Activated B cell treated with CpG ODN at 0.5 μM for 24 hours (primary cell): ENCODE data around the gene NPAS2. TPM values are rescaled to one million over a fixed set of nuclear protein-coding genes. Genes with fewer than 3 reads are reported as not detected.

Source experiments
- ATAC-seq: fragments of 200-7000 bp; cut with Tn5 transposase; one replicate; pipeline ENCODE4 v1.10.0; 2021; ENCODE audit warnings: low read depth, mild to moderate bottlenecking, moderate library complexity
- CTCF ChIA-PET: fragments of 350-600 bp; sonication (Branson Sonifier 250); formaldehyde crosslinking; loops from one replicate; lab custom pipeline; 2021; ENCODE audit warnings: antibody characterized with exemption; lab: Charles Lee
- POLR2A ChIA-PET: fragments of 350-600 bp; sonication (Branson Sonifier 250); formaldehyde crosslinking; loops from one replicate; lab custom pipeline; 2021; ENCODE audit warnings: antibody characterized with exemption; lab: Charles Lee
- DNase-seq: peaks from one replicate; pipeline ENCODE4 v3.0.0; 2022
- H3K27ac Mint-ChIP-seq: one replicate; pipeline ENCODE4 v1.8.0; 2020; ENCODE audit warnings: mixed read lengths
- H3K27me3 Mint-ChIP-seq: one replicate; pipeline ENCODE4 v1.8.0; 2021; ENCODE audit warnings: mixed read lengths
- H3K36me3 Mint-ChIP-seq: one replicate; pipeline ENCODE4 v1.8.0; 2021; ENCODE audit warnings: low read depth, mixed read lengths
- H3K4me1 Mint-ChIP-seq: one replicate; pipeline ENCODE4 v1.8.0; 2021; ENCODE audit warnings: mixed read lengths
- H3K4me3 Mint-ChIP-seq: one replicate; pipeline ENCODE4 v1.8.0; 2020; ENCODE audit warnings: mild to moderate bottlenecking, mixed read lengths
- H3K9me3 Mint-ChIP-seq: one replicate; pipeline ENCODE4 v1.8.0; 2020; ENCODE audit warnings: mixed read lengths
- CTCF ChIP-seq: fragments of 200-600 bp; IDR thresholded peaks from one replicate; pipeline ENCODE4 v1.8.0; 2022; ENCODE audit warnings: antibody characterized with exemption, mild to moderate bottlenecking
- intact Hi-C: fragments of 100-400 bp; cut with micrococcal nuclease; formaldehyde crosslinking; loops from one replicate; pipeline ENCODE4 v1.15.1; 2024
- total RNA-seq: library from RNA; stranded (reverse); gene quantifications from 2 replicates; pipeline ENCODE4 v1.2.3, GENCODE V29; 2022

The NPAS2 gene
- total RNA-seq, 1 donor from 2014 or later = not detected

- DNase-seq = no peak
- ChIA-PET POLR2A (no interaction called here), CTCF (no interaction called here)
- Mint-ChIP-seq H3K4me3 (no peak overlapping the region), H3K4me1 (no peaks in the 10 kb centered on the region), H3K36me3 (no peaks in the 10 kb centered on the region), H3K27me3 (peaks cover 8% of the 10 kb centered on the region), H3K9me3 (no peaks in the 10 kb centered on the region), H3K27ac (no peak overlapping the region)
- no peak for TF ChIP-seq CTCF
- intact Hi-C loops = no loop called here
- no peak for ATAC-seq
Measured at GRCh38 chr2:100887713-100888495, 68.0 kb downstream of the NPAS2 start.

- ATAC-seq (no peak), DNase-seq (no peak)
- no peaks in the 10 kb centered on the region for H3K9me3 Mint-ChIP-seq
- CTCF ChIA-PET = no interaction called here
- POLR2A ChIA-PET = no interaction called here
- no peak overlapping the region for H3K4me3 Mint-ChIP-seq
- no peak overlapping the region for H3K27ac Mint-ChIP-seq
- H3K27me3 Mint-ChIP-seq = peaks cover 8% of the 10 kb centered on the region
- peaks cover under 1% of the 10 kb centered on the region for H3K4me1 Mint-ChIP-seq
- TF ChIP-seq CTCF = no peak
- H3K36me3 Mint-ChIP-seq = no peaks in the 10 kb centered on the region
- intact Hi-C loops = no loop called here
Measured at GRCh38 chr2:100888601-100889000, 68.7 kb downstream of the NPAS2 start.

GRCh38 chr2:100889286-100889685, 69.3 kb downstream of the NPAS2 start:
- TF ChIP-seq CTCF = no peak
- Mint-ChIP-seq H3K4me1 (peaks cover 3% of the 10 kb centered on the region), H3K36me3 (no peaks in the 10 kb centered on the region), H3K9me3 (no peaks in the 10 kb centered on the region), H3K27me3 (peaks cover 8% of the 10 kb centered on the region), H3K27ac (no peak overlapping the region), H3K4me3 (no peak overlapping the region)
- intact Hi-C loops = no loop called here
- POLR2A ChIA-PET = no interaction called here
- CTCF ChIA-PET = no interaction called here
- ATAC-seq (no peak), DNase-seq (no peak)

GRCh38 chr2:100891906-100892642, 72.1 kb downstream of the NPAS2 start:
- Mint-ChIP-seq H3K27me3 (peaks cover 5% of the 10 kb centered on the region), H3K36me3 (no peaks in the 10 kb centered on the region), H3K4me1 (peaks cover 3% of the 10 kb centered on the region), H3K9me3 (no peaks in the 10 kb centered on the region), H3K27ac (no peak overlapping the region), H3K4me3 (no peak overlapping the region)
- intact Hi-C loops = no loop called here
- ATAC-seq = no peak
- POLR2A ChIA-PET = no interaction called here
- no peak for TF ChIP-seq CTCF
- no peak for DNase-seq
- CTCF ChIA-PET = no interaction called here

GRCh38 chr2:100893392-100894104, 73.6 kb downstream of the NPAS2 start:
- no peak for TF ChIP-seq CTCF
- intact Hi-C loops = no loop called here
- H3K4me1 Mint-ChIP-seq = peaks cover 3% of the 10 kb centered on the region
- CTCF ChIA-PET = no interaction called here
- H3K9me3 Mint-ChIP-seq = no peaks in the 10 kb centered on the region
- ATAC-seq (peak; percentile 92), DNase-seq (no peak)
- H3K27ac Mint-ChIP-seq = peak overlapping the region; percentile 67
- no peak overlapping the region for H3K4me3 Mint-ChIP-seq
- POLR2A ChIA-PET = no interaction called here
- peaks cover 9% of the 10 kb centered on the region for H3K27me3 Mint-ChIP-seq
- no peaks in the 10 kb centered on the region for H3K36me3 Mint-ChIP-seq
